ENCODE data around the gene EFCAB11. TPM values are rescaled to one million over a fixed set of nuclear protein-coding genes. Genes with fewer than 3 reads are reported as not detected.
A peak's percentile ranks its signal among the peaks of the same experiment; 100 is the strongest.

The EFCAB11 gene
- total and polyA plus RNA-seq, 2 donors (not counting 3 experiments of a cell fraction or from before 2014, with no cell fraction given), result 2.8 to 6.3 TPM

DNA sequence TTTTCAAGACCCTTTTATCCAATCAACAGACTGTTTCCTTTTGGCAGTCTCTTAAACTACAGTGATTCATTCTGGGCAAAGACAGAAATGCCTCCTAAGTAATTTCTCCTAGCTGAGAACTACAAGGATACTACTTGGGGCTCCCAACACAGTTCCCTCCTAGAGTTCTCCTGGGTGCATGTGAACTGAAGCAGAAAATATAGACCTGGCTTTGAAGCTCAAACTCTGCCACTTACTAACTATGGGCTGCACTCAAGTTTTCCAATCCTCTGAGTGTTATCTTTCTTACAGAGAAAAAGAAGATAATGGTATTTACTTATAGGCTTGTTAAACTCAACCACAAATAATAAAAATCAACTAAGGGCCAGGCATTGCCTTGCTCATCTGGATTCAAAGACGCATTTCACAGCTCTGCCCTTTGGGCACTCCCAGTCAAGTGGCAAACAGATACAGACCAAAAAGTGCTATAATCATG is 97.6 kb downstream of the EFCAB11 start:
- no peaks in the 10 kb centered on the region for H4K20me1 ChIP-seq (replicated peaks; ENCODE audit: control insufficient read depth, extremely low read depth, insufficient read depth, low read length)
- DNase-seq (ENCODE audit: low read depth, low spot score) (no peak), FAIRE-seq (no peak)
- H3K4me2 ChIP-seq (ENCODE audit: insufficient read depth, low read length), result no peak overlapping the region
- POLR2A ChIA-PET, result no interaction called here
- H3K27me3 ChIP-seq (ENCODE audit: control insufficient read depth in 2 of 2, insufficient read depth in 2 of 2, low read length in 2 of 2), result no peaks in the 10 kb centered on the region
- H3K79me2 ChIP-seq (ENCODE audit: control insufficient read depth, insufficient read depth, low read length), result no peaks in the 10 kb centered on the region
- no peak overlapping the region for H3K4me3 ChIP-seq (replicated peaks in 1 of 3; ENCODE audit: insufficient read depth in 1 of 3, low read depth in 1 of 3, low read length in 3 of 3)
- H3K9me1 ChIP-seq (replicated peaks; ENCODE audit: control insufficient read depth, extremely low read depth, insufficient read depth, low read length), result no peaks in the 10 kb centered on the region
- no peaks in the 10 kb centered on the region for H3K9me3 ChIP-seq (replicated peaks; ENCODE audit: control insufficient read depth, insufficient read depth, low read length)
- no TSS peak for BruUV-seq (replicated peaks)
- intact Hi-C loops (cut with micrococcal nuclease) (no loop called here), dilution Hi-C loops (cut with MboI; ENCODE audit: extremely low pct_ligation_motif_present, low sequenced_read_pairs) (no loop called here)
- CTCF ChIA-PET, result interaction anchor here (0.8 to 1.5 kb wide), 2 partner anchors 8 to 13 kb away, joined by 3 read pairs; no protein-coding TSS in a partner anchor
- no peak overlapping the region for H3K27ac ChIP-seq (ENCODE audit: insufficient read depth, low read depth, low read length)
- no peak for TF ChIP-seq FOS (IDR thresholded peaks at IDR 0.05; ENCODE audit: borderline replicate concordance, insufficient read depth, low read length)
- H3K36me3 ChIP-seq (ENCODE audit: control insufficient read depth in 2 of 2, extremely low read depth in 1 of 2, insufficient read depth in 2 of 2, low read length in 2 of 2), result no peaks in the 10 kb centered on the region
- no peak overlapping the region for H3K9ac ChIP-seq (replicated peaks; ENCODE audit: extremely low read depth, insufficient read depth, low read length)
- peaks cover 5% of the 10 kb centered on the region for H3K4me1 ChIP-seq (ENCODE audit: control insufficient read depth, extremely low read depth, insufficient read depth, low read length)
- H2AFZ ChIP-seq (ENCODE audit: low read depth, low read length), result no peak overlapping the region

DNA sequence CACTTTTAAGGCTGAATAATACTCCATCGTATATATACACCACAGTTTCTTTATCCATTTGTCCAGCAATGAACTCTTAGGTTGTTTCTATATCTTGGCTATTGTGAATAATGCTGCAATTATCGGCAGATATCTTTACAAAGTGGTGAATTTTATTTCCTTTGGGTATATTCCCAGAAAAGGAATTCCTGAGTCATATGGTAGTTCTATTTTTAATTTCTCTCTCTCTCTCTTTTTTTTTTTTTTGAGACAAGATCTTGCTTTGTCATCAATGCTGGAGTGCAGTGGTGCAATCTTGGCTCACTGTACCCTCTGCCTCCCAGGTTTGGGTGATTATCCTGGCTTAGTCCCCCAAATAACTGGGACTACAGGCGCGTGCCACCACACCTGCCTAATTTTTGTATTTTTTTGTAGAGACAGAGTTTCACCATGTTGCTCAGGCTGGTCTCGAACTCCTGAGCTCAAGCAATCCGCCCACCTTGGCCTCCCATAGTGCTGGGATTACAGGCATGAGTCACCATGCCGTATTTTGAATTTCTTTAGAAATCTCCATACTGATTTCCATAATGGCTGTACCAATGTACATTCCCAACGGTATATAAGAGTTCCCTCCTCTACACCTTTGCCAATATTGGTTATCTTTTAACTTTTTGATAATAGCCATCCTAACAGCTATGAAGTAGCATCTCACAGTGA is 98.4 kb downstream of the EFCAB11 start:
- Histone ChIP-seq H3K36me3 (ENCODE audit: control insufficient read depth in 2 of 2, extremely low read depth in 1 of 2, insufficient read depth in 2 of 2, low read length in 2 of 2) (no peaks in the 10 kb centered on the region), H3K79me2 (ENCODE audit: control insufficient read depth, insufficient read depth, low read length) (no peaks in the 10 kb centered on the region), H2AFZ (ENCODE audit: low read depth, low read length) (no peak overlapping the region), H3K9ac (replicated peaks; ENCODE audit: extremely low read depth, insufficient read depth, low read length) (no peak overlapping the region), H3K27ac (ENCODE audit: insufficient read depth, low read depth, low read length) (no peak overlapping the region), H3K4me3 (replicated peaks in 1 of 3; ENCODE audit: insufficient read depth in 1 of 3, low read depth in 1 of 3, low read length in 3 of 3) (no peak overlapping the region), H3K27me3 (ENCODE audit: control insufficient read depth in 2 of 2, insufficient read depth in 2 of 2, low read length in 2 of 2) (no peaks in the 10 kb centered on the region), H3K9me1 (replicated peaks; ENCODE audit: control insufficient read depth, extremely low read depth, insufficient read depth, low read length) (no peaks in the 10 kb centered on the region), H3K4me1 (ENCODE audit: control insufficient read depth, extremely low read depth, insufficient read depth, low read length) (peaks cover 5% of the 10 kb centered on the region), H3K9me3 (replicated peaks; ENCODE audit: control insufficient read depth, insufficient read depth, low read length) (no peaks in the 10 kb centered on the region), H3K4me2 (ENCODE audit: insufficient read depth, low read length) (peak overlapping the region; percentile 46), H4K20me1 (replicated peaks; ENCODE audit: control insufficient read depth, extremely low read depth, insufficient read depth, low read length) (no peaks in the 10 kb centered on the region)
- peak; percentile 49 for FAIRE-seq
- peak; percentile 55 for DNase-seq (ENCODE audit: low read depth, low spot score)
- ChIA-PET CTCF (interaction anchor here (0.8 to 1.5 kb wide), 2 partner anchors 7 to 13 kb away, joined by 3 read pairs; no protein-coding TSS in a partner anchor), POLR2A (no interaction called here)
- intact Hi-C loops (cut with micrococcal nuclease) (no loop called here), dilution Hi-C loops (cut with MboI; ENCODE audit: extremely low pct_ligation_motif_present, low sequenced_read_pairs) (no loop called here)
- TF ChIP-seq FOS (IDR thresholded peaks at IDR 0.05; ENCODE audit: borderline replicate concordance, insufficient read depth, low read length) (peak; percentile 11), POLR2AphosphoS5 (IDR thresholded peaks at IDR 0.05; ENCODE audit: insufficient read depth, low read depth, low read length) (no peak), GATA2 (IDR thresholded peaks at IDR 0.05; ENCODE audit: insufficient read depth, insufficient read length, low read depth, low read length) (peak; percentile 28)
- TF ChIP-seq, protein P1, sequence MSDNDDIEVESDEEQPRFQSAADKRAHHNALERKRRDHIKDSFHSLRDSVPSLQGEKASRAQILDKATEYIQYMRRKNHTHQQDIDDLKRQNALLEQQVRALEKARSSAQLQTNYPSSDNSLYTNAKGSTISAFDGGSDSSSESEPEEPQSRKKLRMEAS (IDR thresholded peaks at IDR 0.05; ENCODE audit: insufficient read depth, insufficient read length), result no peak
- no TSS peak for BruUV-seq (replicated peaks)

All from endothelial cell of umbilical vein (primary cell).